ENCODE results near the gene EHD3. TPM values are rescaled to one million over a fixed set of nuclear protein-coding genes. Genes with fewer than 3 reads are reported as not detected.
A peak's percentile ranks its signal among the peaks of the same experiment; 100 is the strongest.

Gene EHD3
- total and polyA plus RNA-seq, 10 of the 15 experiments (the other 5 are each of a cell fraction or from before 2014, with no cell fraction given) = 1.1 to 10.9 (median 8.2) TPM

- FAIRE-seq (no peak), DNase-seq (ENCODE audit: low read depth, low spot score) (no peak), ATAC-seq (no peak)
- Histone ChIP-seq H3K36me3 (ENCODE audit: control insufficient read depth in 2 of 2, insufficient read depth in 2 of 2, low read length in 1 of 2) (no peaks in the 10 kb centered on the region), H3K79me2 (ENCODE audit: control insufficient read depth, insufficient read depth, low read length) (no peaks in the 10 kb centered on the region), H4K20me1 (ENCODE audit: control insufficient read depth, insufficient read depth) (0 out of 2 replicates have a peak, but pooled peaks cover 2% of the 10 kb centered on the region), H3K4me2 (ENCODE audit: control insufficient read depth, insufficient read depth) (no peak overlapping the region), H2AFZ (ENCODE audit: control insufficient read depth, low read depth, low read length) (no peak overlapping the region), H3K27ac (ENCODE audit: control insufficient read depth, insufficient read depth) (no peak overlapping the region), H3K27me3 (replicated peaks in 1 of 2; ENCODE audit: control insufficient read depth in 2 of 2, insufficient read depth in 2 of 2, low read length in 1 of 2) (peaks cover 0 to 3% of the 10 kb centered on the region in 2 experiments; a peak in 2 of 4 replicates), H3K9me3 (replicated peaks; ENCODE audit: control insufficient read depth, insufficient read depth, low read length) (no peaks in the 10 kb centered on the region), H3K4me3 (no peak overlapping the region), H3K9ac (ENCODE audit: control insufficient read depth, insufficient read depth, low read length) (no peak overlapping the region), H3K4me1 (ENCODE audit: control insufficient read depth, insufficient read depth, low read length) (no peaks in the 10 kb centered on the region)
- intact Hi-C loops (cut with micrococcal nuclease; ENCODE audit: unreplicated experiment) (no loop called here), in situ Hi-C loops (cut with MboI) (no loop called here)
- no peak for TF ChIP-seq NRF1 (conservative IDR thresholded peaks at IDR 0.05; ENCODE audit: low read depth, low read length)
- TF ChIP-seq, protein P1, sequence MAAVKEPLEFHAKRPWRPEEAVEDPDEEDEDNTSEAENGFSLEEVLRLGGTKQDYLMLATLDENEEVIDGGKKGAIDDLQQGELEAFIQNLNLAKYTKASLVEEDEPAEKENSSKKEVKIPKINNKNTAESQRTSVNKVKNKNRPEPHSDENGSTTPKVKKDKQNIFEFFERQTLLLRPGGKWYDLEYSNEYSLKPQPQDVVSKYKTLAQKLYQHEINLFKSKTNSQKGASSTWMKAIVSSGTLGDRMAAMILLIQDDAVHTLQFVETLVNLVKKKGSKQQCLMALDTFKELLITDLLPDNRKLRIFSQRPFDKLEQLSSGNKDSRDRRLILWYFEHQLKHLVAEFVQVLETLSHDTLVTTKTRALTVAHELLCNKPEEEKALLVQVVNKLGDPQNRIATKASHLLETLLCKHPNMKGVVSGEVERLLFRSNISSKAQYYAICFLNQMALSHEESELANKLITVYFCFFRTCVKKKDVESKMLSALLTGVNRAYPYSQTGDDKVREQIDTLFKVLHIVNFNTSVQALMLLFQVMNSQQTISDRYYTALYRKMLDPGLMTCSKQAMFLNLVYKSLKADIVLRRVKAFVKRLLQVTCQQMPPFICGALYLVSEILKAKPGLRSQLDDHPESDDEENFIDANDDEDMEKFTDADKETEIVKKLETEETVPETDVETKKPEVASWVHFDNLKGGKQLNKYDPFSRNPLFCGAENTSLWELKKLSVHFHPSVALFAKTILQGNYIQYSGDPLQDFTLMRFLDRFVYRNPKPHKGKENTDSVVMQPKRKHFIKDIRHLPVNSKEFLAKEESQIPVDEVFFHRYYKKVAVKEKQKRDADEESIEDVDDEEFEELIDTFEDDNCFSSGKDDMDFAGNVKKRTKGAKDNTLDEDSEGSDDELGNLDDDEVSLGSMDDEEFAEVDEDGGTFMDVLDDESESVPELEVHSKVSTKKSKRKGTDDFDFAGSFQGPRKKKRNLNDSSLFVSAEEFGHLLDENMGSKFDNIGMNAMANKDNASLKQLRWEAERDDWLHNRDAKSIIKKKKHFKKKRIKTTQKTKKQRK (IDR thresholded peaks at IDR 0.05; ENCODE audit: low read depth, low read length) = no peak
- no peak for TF ChIP-seq EED (IDR thresholded peaks at IDR 0.05; ENCODE audit: low read depth)
- no peak for TF ChIP-seq KLF5 (IDR thresholded peaks at IDR 0.05; ENCODE audit: partially characterized antibody)
- no peak for TF ChIP-seq CBFB (IDR thresholded peaks at IDR 0.05; ENCODE audit: low read depth)
- TF ChIP-seq SMC3 (IDR thresholded peaks at IDR 0.05; ENCODE audit: borderline replicate concordance, low read length) = no peak
- TF ChIP-seq, protein P2, sequence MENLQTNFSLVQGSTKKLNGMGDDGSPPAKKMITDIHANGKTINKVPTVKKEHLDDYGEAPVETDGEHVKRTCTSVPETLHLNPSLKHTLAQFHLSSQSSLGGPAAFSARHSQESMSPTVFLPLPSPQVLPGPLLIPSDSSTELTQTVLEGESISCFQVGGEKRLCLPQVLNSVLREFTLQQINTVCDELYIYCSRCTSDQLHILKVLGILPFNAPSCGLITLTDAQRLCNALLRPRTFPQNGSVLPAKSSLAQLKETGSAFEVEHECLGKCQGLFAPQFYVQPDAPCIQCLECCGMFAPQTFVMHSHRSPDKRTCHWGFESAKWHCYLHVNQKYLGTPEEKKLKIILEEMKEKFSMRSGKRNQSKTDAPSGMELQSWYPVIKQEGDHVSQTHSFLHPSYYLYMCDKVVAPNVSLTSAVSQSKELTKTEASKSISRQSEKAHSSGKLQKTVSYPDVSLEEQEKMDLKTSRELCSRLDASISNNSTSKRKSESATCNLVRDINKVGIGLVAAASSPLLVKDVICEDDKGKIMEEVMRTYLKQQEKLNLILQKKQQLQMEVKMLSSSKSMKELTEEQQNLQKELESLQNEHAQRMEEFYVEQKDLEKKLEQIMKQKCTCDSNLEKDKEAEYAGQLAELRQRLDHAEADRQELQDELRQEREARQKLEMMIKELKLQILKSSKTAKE (IDR thresholded peaks at IDR 0.05; ENCODE audit: low read depth, poor library complexity, severe bottlenecking) = no peak
- TF ChIP-seq SUPT20H (IDR thresholded peaks at IDR 0.05; ENCODE audit: borderline replicate concordance, control insufficient read depth, low read depth, low read length) = no peak
- TF ChIP-seq NFXL1 (IDR thresholded peaks at IDR 0.05; ENCODE audit: borderline replicate concordance) = no peak
- no peak for TF ChIP-seq RAD51 (IDR thresholded peaks at IDR 0.05)
- no peak for TF ChIP-seq CEBPB (IDR thresholded peaks at IDR 0.05; ENCODE audit: borderline replicate concordance in 1 of 2, low read depth in 2 of 2, low read length in 2 of 2)
- no peak for TF ChIP-seq USF2 (IDR thresholded peaks at IDR 0.05; ENCODE audit: borderline replicate concordance, low read depth, low read length)
- no peak for TF ChIP-seq IKZF2 (IDR thresholded peaks at IDR 0.05)
- ChIA-PET SMC1A (ENCODE audit: uncharacterized antibody, unreplicated experiment) (interaction anchor here (1.2 kb wide), 1 partner anchor 9 kb away, joined by 5 read pairs; no protein-coding TSS in a partner anchor), POLR2A (interaction anchor here (1.1 kb wide), 1 partner anchor 9 kb away, joined by 3 read pairs; no protein-coding TSS in a partner anchor), CTCF (interaction anchor here (1.1 kb wide), 1 partner anchor 35 kb away, joined by 3 read pairs; no protein-coding TSS in a partner anchor), RAD21 (ENCODE audit: unreplicated experiment) (interaction anchor here (1.5 kb wide), 1 partner anchor 97 kb away, joined by 3 read pairs; no protein-coding TSS in a partner anchor)
- TSS peak; percentile 45 for BruUV-seq (replicated peaks)
- WGBS (ENCODE audit: insufficient coverage, insufficient replicate concordance, low lambda C conversion rate, missing lambda C conversion rate) = 40% methylated on average over 6 of the region's 6 CpGs
Measured at GRCh38 chr2:31266804-31267203, 32.9 kb downstream of the EHD3 start.
